HG03060 (cell line): Measurements from ENCODE around the gene WDR7.
A peak's percentile ranks its signal among the peaks of the same experiment; 100 is the strongest.

Experiments
- ATAC-seq: cut with Tn5 transposase; IDR thresholded peaks from one replicate; pipeline ENCODE4 v1.9.1; 2021; ENCODE audit warnings: low read depth, moderate number of reproducible peaks; ENCODE audit not compliant: unreplicated experiment

Gene WDR7

GRCh38 chr18:56789889-56790180 lies 138.7 kb downstream of the WDR7 start:
- ATAC-seq: no peak

DNA sequence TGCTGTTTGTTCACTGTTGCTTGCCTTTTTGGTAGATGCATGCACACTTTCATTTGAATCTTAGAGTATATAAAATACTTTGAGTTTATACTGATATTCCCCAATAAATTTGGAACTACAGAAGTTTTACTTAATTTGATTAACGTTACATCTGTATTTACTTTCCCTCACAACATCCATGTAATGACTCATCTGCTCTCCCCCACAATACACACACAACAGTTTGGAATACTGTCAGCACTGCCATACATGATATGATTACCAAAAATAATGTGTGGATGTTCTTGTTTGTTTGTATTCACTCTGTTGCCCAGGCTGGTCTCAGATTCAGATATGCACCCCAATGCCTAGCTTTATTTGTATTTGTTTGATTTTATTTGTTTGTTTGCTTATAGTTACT lies 144.2 kb downstream of the WDR7 start:
- ATAC-seq: no peak

GRCh38 chr18:56799756-56800155 lies 148.6 kb downstream of the WDR7 start:
- no peak for ATAC-seq

GRCh38 chr18:56803051-56803450 lies 151.9 kb downstream of the WDR7 start:
- ATAC-seq: no peak

DNA sequence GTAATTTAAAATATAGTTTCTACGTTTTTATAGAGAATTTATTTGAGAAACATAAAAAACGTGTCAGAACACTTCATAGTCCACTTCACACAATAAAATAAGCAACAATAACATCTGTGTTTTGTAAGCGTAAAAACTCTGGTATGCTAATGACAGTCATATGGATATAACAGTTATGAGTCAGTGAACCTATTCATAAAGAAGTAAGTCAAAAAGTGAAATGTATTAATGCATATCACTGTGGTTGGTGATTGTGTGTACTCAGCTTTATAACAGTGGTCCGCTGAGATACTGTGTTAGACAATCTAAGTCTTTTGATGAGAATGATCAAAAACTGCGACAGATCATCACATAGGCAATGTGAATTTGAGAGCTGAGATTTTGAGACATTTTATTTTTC lies 153.2 kb downstream of the WDR7 start:
- ATAC-seq: no peak

DNA sequence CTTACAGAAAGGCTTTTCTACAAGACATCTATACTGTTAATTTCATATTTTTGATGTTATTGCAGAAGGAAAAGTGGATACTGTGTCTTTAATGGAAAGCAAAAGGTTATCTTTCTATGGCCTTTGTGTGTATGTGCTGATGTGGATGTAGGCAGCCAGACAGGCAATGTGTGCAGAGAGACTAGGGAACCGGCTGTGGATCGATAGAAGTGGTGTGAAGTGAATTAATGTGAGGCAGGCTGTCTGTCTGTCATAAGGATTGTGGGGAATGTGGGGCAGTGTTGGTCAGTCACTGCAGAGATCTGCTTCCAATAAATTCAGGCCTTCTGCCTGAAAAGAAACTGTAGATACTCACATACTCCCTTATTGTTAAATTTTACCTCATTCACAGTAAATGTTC lies 156.7 kb downstream of the WDR7 start:
- no peak for ATAC-seq

- no peak for ATAC-seq
These were observed 161.5 kb downstream of the WDR7 start for GRCh38 chr18:56812674-56813073.

GRCh38 chr18:56815926-56816325 lies 164.8 kb downstream of the WDR7 start:
- ATAC-seq: no peak

GRCh38 chr18:56823986-56824565 lies 172.9 kb downstream of the WDR7 start:
- no peak for ATAC-seq

DNA sequence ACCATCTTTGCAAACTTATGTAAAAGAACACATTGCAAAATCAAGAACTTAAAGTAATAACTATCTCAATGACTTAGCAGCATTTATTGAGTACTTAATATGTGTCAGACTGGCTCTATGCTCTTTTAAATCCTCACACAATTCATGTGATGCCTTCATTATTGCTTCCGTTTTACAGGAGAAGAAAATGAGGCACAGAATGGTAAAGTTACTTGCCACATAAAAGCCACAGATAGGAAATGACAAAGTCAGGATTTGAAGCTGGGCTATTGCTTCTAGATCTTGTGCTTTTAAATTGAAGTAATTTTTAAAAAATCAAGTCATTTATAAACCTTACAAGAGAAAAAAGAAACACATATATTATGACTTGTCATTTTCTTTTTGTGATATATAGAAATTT lies 174.2 kb downstream of the WDR7 start:
- no peak for ATAC-seq

DNA sequence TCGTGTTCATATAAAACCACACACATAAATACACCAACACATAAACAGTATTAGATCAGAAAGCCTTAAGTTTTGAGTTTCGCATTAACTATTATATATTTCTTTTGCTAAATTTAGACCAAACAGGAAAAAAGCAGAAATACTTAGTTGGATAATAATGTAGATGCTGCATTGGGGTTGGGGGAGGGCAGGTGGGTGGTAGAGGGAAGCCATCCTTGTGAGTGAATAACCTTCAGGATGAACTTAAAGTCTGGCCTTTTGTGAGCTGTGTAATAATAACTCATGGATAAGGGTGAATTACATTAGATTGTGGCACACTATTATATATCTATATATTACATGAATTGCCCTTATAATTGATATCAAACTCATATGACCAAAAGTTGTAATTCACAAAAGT lies 174.7 kb downstream of the WDR7 start:
- ATAC-seq: no peak

DNA sequence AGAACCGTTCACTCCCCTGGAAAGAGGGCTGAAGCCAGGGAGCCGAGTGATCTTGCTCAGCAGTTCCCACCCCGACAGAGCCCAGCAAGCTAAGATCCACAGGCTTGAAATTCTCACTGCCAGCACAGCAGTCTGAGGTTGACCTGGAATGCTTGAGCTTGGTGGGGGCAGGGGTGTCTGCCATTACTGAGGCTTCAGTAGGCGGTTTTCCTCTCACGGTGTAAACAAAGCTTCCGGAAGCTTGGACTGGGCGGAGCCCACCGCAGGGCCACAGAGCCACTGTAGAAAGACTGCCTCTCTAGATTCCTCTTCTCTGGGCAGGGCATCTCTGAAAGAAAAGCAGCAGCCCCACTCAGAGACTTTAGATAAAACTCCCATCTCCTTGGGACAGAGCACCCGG lies 180.8 kb downstream of the WDR7 start:
- no peak for ATAC-seq

- ATAC-seq: no peak
These were observed 184.2 kb downstream of the WDR7 start for GRCh38 chr18:56835331-56835730.

GRCh38 chr18:56836173-56836572 lies 185.0 kb downstream of the WDR7 start:
- ATAC-seq: no peak

DNA sequence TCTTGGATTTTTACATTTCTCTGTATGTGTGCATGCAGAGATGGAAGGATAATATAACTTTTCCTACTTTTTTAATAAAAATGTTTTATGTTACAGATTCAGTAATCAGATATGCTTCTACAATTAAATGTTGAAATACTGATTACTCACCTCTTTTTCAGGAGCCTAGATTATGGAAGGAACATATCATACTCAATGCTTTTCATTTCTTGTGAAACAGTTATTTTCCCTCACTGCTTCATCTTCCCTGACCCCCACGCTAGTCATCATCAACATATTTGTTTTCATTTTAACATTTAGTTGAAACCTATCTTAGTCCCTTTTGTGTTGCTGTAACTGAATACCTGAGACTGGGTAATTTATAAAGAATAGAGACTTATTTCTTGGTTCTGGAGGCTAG lies 190.7 kb downstream of the WDR7 start:
- ATAC-seq: no peak

- no peak for ATAC-seq
These were observed 192.1 kb downstream of the WDR7 start for GRCh38 chr18:56843241-56843640.

- no peak for ATAC-seq
These were observed 193.4 kb downstream of the WDR7 start for GRCh38 chr18:56844556-56844955.

- peak; percentile 62 for ATAC-seq
These were observed 200.6 kb downstream of the WDR7 start for GRCh38 chr18:56851774-56852173.

GRCh38 chr18:56853961-56854360 lies 202.8 kb downstream of the WDR7 start:
- no peak for ATAC-seq

GRCh38 chr18:56861244-56861643 lies 210.1 kb downstream of the WDR7 start:
- ATAC-seq: no peak

GRCh38 chr18:56869189-56869777 lies 218.1 kb downstream of the WDR7 start:
- peak; percentile 47 for ATAC-seq

- ATAC-seq: no peak
These were observed 219.8 kb downstream of the WDR7 start for GRCh38 chr18:56870982-56871381.

- ATAC-seq: no peak
These were observed 221.0 kb downstream of the WDR7 start for GRCh38 chr18:56872140-56872539.
